GM10266 (cell line): ENCODE measurements around the gene MTRR.

Source experiments
- DNase-seq: peaks from one replicate; pipeline ENCODE4 v3.0.0; 2012; ENCODE audit errors: extremely low spot score
- TF ChIP-seq, protein P1 (sequence below): IDR thresholded peaks from 2 replicates; pipeline ENCODE4 v1.5.1; 2012; ENCODE audit warnings: mild to moderate bottlenecking, low read depth; ENCODE audit not compliant: control insufficient read depth, insufficient read depth; ENCODE audit errors: missing control alignments

Gene MTRR

DNA sequence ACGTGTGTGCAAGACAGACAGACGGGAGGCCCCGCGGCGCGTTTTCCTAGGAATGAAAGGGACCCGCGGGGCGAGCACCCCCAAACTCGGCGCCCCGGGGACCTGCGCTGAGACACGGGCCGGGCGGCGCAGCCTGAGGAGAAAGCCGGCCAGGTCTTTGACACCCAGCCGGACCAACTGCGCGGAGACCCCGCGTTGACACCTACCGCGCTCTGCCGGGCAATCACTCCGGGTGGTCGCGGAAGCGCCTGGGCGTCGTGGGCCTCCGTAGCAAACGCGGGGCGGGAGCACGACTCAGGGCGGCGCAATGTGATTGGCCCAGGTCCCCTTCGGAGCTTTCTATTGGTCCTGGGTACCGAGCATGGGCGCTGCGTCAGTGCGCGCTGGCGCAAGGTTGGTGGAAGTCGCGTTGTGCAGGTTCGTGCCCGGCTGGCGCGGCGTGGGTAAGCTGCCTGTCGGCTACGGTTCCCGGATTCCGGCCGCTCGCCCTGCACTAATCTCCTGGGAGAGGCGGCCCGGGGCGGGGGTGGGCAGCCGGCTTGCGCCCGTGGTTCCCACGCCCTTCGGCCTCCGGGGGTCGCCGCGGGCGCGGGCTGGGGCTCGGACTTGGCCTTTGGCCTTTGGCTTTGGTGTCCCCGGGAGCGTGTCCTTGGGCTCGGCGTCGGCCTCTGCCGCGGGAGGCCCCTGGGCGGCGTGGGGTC, at the start of gene MTRR, which contains the start of gene FASTKD3:
MTRR (plus strand) TSS at position 376 of the 701 bp plus-strand sequence. CDS start 1,647 bp downstream, outside the sequence.
FASTKD3 (minus strand) TSS at position 259 of the 701 bp plus-strand sequence. CDS start 948 bp downstream, outside the sequence.
- peak; percentile 94 for DNase-seq
- TF ChIP-seq, protein P1, sequence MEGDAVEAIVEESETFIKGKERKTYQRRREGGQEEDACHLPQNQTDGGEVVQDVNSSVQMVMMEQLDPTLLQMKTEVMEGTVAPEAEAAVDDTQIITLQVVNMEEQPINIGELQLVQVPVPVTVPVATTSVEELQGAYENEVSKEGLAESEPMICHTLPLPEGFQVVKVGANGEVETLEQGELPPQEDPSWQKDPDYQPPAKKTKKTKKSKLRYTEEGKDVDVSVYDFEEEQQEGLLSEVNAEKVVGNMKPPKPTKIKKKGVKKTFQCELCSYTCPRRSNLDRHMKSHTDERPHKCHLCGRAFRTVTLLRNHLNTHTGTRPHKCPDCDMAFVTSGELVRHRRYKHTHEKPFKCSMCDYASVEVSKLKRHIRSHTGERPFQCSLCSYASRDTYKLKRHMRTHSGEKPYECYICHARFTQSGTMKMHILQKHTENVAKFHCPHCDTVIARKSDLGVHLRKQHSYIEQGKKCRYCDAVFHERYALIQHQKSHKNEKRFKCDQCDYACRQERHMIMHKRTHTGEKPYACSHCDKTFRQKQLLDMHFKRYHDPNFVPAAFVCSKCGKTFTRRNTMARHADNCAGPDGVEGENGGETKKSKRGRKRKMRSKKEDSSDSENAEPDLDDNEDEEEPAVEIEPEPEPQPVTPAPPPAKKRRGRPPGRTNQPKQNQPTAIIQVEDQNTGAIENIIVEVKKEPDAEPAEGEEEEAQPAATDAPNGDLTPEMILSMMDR = no peak

- TF ChIP-seq, protein P1 = no peak
Measured at GRCh38 chr5:7822449-7822848, 46.5 kb upstream of the MTRR start.

GRCh38 chr5:7823594-7823993, 45.4 kb upstream of the MTRR start:
- DNase-seq = no peak
- TF ChIP-seq, protein P1 = no peak

More at GRCh38 chr5:7822449-7822848, 46.5 kb upstream of the MTRR start:
- no peak for DNase-seq

- no peak for DNase-seq
- TF ChIP-seq, protein P1 = no peak
Measured at GRCh38 chr5:7824995-7825394, 44.0 kb upstream of the MTRR start.

DNA sequence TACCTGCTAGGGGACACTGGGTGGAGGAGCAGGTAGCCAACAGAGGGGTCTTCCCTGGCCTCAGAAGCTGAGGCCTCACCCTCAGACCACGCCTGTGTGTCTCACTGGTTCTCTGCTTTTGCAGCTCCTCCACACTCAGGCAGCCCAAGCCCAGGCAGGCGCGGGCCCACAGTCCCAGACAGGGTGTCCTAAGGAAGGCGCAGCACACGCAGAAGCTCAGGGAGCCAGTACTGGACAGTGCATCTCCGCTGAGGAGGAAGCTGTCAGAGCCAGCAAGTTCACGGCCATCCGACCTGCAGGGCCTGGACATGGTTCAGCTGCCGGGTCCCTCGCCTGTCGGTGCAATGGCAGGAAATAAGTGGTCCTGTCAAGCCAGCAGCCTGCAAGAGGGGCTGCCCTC, 43.3 kb upstream of the MTRR start:
- TF ChIP-seq, protein P1 = no peak
- no peak for DNase-seq

DNA sequence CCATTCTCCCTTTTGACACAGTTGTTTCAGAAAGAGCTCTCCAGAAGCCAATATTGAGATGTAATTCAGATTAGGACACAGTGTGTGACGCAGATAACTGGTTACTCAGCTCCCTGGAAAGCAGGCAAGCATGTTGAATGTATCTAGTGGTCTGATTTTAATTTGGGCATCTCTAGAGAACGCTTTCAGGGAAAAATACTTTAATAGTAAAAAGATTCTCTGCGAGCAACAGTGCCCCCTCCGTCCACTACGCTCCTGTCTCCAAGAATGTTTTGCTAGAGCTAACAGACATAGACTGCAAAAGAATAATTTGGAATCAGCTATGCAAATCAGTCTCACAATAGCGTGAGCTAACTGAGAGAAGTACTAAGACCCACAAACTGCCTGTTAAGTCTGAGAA, 41.3 kb upstream of the MTRR start:
- no peak for DNase-seq
- TF ChIP-seq, protein P1 = no peak

GRCh38 chr5:7828269-7828668, 40.7 kb upstream of the MTRR start:
- TF ChIP-seq, protein P1 = no peak
- DNase-seq = no peak
